ENCODE data around the gene RNF214. TPM values are rescaled to one million over a fixed set of nuclear protein-coding genes. Genes with fewer than 3 reads are reported as not detected.

The RNF214 gene
- total and polyA plus RNA-seq, 4 donors: 17.2 to 23.8 (median 20.2) TPM

Small RNA genes lying within 50 kb of the gene (small RNA-seq; reads per million reads assigned to genes)
- not detected for gene RF00564 (ENCODE audit: low replicate concordance)

Other genes with a start within 250 kb of the RNF214 start
- gene SIK3, start 134.2 kb upstream of the RNF214 start, total RNA-seq: 10 to 100 TPM; 33.8 to 50.1 TPM
- 10 to 100 TPM; 53.5 to 61.6 TPM for gene SIK3, start 134.2 kb upstream of the RNF214 start, polyA plus RNA-seq (ENCODE audit: insufficient read length in 2 of 2)
- gene PAFAH1B2, start 88.4 kb upstream of the RNF214 start, total RNA-seq: 100 to 1,000 TPM; 112 to 196 TPM
- gene PAFAH1B2, start 88.4 kb upstream of the RNF214 start, polyA plus RNA-seq (ENCODE audit: insufficient read length in 2 of 2): 100 to 1,000 TPM in 1 of 2 donors, 10 to 100 TPM in 1; 77.3 to 104 TPM
- gene SIDT2, start 53.9 kb upstream of the RNF214 start, total RNA-seq: 10 to 100 TPM; 24.5 to 30.1 TPM
- gene SIDT2, start 53.9 kb upstream of the RNF214 start, polyA plus RNA-seq (ENCODE audit: insufficient read length in 2 of 2): 10 to 100 TPM; 42.9 to 51.7 TPM
- gene TAGLN, start 33.3 kb upstream of the RNF214 start, total RNA-seq: 100 to 1,000 TPM in 1 of 2 donors, 10 to 100 TPM in 1; 56.8 to 245 TPM
- 10 to 100 TPM; 41.8 to 47.8 TPM for gene TAGLN, start 33.3 kb upstream of the RNF214 start, polyA plus RNA-seq (ENCODE audit: insufficient read length in 2 of 2)
- 10 to 100 TPM; 24.8 to 30.1 TPM for gene PCSK7, start 598 bp upstream of the RNF214 start, total RNA-seq
- gene PCSK7, start 598 bp upstream of the RNF214 start, polyA plus RNA-seq (ENCODE audit: insufficient read length in 2 of 2): 10 to 100 TPM; 35.3 to 59.6 TPM
- 1 to 10 TPM; 6.3 to 9.3 TPM for gene BACE1-AS, start 58.7 kb downstream of the RNF214 start, total RNA-seq
- gene BACE1-AS, start 58.7 kb downstream of the RNF214 start, polyA plus RNA-seq (ENCODE audit: insufficient read length in 2 of 2): 10 to 100 TPM; 22.3 to 24.7 TPM
- 10 to 100 TPM; 34.8 to 50.3 TPM for gene BACE1, start 83.6 kb downstream of the RNF214 start, total RNA-seq
- 10 to 100 TPM; 97.8 to 99.5 TPM for gene BACE1, start 83.6 kb downstream of the RNF214 start, polyA plus RNA-seq (ENCODE audit: insufficient read length in 2 of 2)
- gene CEP164, start 95.2 kb downstream of the RNF214 start, total RNA-seq: 10 to 100 TPM; 15.3 to 35.5 TPM
- gene CEP164, start 95.2 kb downstream of the RNF214 start, polyA plus RNA-seq (ENCODE audit: insufficient read length in 2 of 2): 10 to 100 TPM; 24.0 to 41.3 TPM